Gastrocnemius medialis (tissue), 4 donors: ENCODE data around the gene PDZRN4.
"Not testable (repeated sequence)": the region's sequence is repeated elsewhere in the genome, so short reads cannot be mapped to it uniquely, and the experiment has no call there.

Source experiments
- CTCF ChIP-seq, 5 experiments: fragments of 450-650 bp in 3 of 5; fragments of 200-600 bp in 2 of 5; sonication (generic) in 2 of 5; IDR thresholded peaks in 4 of 5; conservative IDR thresholded peaks in 1 of 5; 1 replicate in 4 of 5; 2 replicates in 1 of 5; pipeline ENCODE4 v1.5.1; 2016 to 2019; ENCODE audit warnings: antibody characterized with exemption in 5 of 5, mild to moderate bottlenecking in 3 of 5, moderate library complexity in 3 of 5
- POLR2A ChIP-seq, 2 donors: fragments of 450-650 bp; IDR thresholded peaks; one replicate each; pipeline ENCODE4 v1.6.1; 2017; ENCODE audit warnings: antibody characterized with exemption in 2 of 2, mild to moderate bottlenecking in 2 of 2, moderate library complexity in 2 of 2

- not testable (repeated sequence) for TF ChIP-seq CTCF (IDR thresholded peaks at IDR 0.05 in 4 of 5, conservative IDR thresholded peaks at IDR 0.05 in 1 of 5); POLR2A (IDR thresholded peaks at IDR 0.05)
Observed at GRCh38 chr12:41191549-41191948, 3.4 kb downstream of the PDZRN4 start.
